Activated CD4-positive, alpha-beta T cell treated with anti-CD3 and anti-CD28 coated beads, Interleukin-2, amount 50 U/mL, for 48 hours (primary cell): ENCODE measurements around the gene CCL4.
"Not testable (repeated sequence)": the region's sequence is repeated elsewhere in the genome, so short reads cannot be mapped to it uniquely, and the experiment has no call there.

Experiments
- DNase-seq, 2 experiments: peaks; one replicate each; pipeline ENCODE4 v3.0.0-alpha.2; 2020

CCL4 gene

GRCh38 chr17:36088670-36089338 lies 14.8 kb upstream of the CCL4 start:
- DNase-seq: peak in 1 of 2 experiments; percentile 35

GRCh38 chr17:36089339-36089865 lies 14.2 kb upstream of the CCL4 start:
- no peak for DNase-seq

GRCh38 chr17:36089888-36090836 lies 13.5 kb upstream of the CCL4 start, which contains the start of gene CCL3:
CCL3 (minus strand) TSS chr17:36090143; CDS start chr17:36090058, 85 bp downstream.
- DNase-seq: peak; percentile 58 to 70

- DNase-seq: peak; percentile 47 to 62
Measured at GRCh38 chr17:36092230-36092629, 11.4 kb upstream of the CCL4 start.

GRCh38 chr17:36092715-36093114 lies 10.9 kb upstream of the CCL4 start:
- DNase-seq: not testable (repeated sequence)

GRCh38 chr17:36094232-36094631 lies 9.4 kb upstream of the CCL4 start:
- no peak for DNase-seq

- DNase-seq: no peak
Measured at GRCh38 chr17:36094746-36095145, 8.9 kb upstream of the CCL4 start.

- DNase-seq: no peak
Measured at GRCh38 chr17:36095992-36096391, 7.6 kb upstream of the CCL4 start.

- not testable (repeated sequence) for DNase-seq
Measured at GRCh38 chr17:36099004-36099403, 4.6 kb upstream of the CCL4 start.

GRCh38 chr17:36104246-36104645 lies 619 bp downstream of the CCL4 start:
- DNase-seq: not testable (repeated sequence)

- no peak for DNase-seq
Measured at GRCh38 chr17:36104701-36105181, 1.1 kb downstream of the CCL4 start.

- DNase-seq: no peak
Measured at GRCh38 chr17:36105781-36106492, 2.3 kb downstream of the CCL4 start.

- DNase-seq: no peak
Measured at GRCh38 chr17:36106493-36106835, 2.8 kb downstream of the CCL4 start.

- no peak for DNase-seq
Measured at GRCh38 chr17:36107660-36108059, 4.0 kb downstream of the CCL4 start.

GRCh38 chr17:36108265-36108664 lies 4.6 kb downstream of the CCL4 start:
- not testable (repeated sequence) for DNase-seq

- DNase-seq: no peak
Measured at GRCh38 chr17:36111068-36111490, 7.5 kb downstream of the CCL4 start.

- DNase-seq: no peak
Measured at GRCh38 chr17:36112572-36112971, 8.9 kb downstream of the CCL4 start.

GRCh38 chr17:36113131-36113530 lies 9.5 kb downstream of the CCL4 start:
- DNase-seq: not testable (repeated sequence)

- DNase-seq: not testable (repeated sequence)
Measured at GRCh38 chr17:36114971-36115648, 11.5 kb downstream of the CCL4 start.

- not testable (repeated sequence) for DNase-seq
Measured at GRCh38 chr17:36115649-36115977, 12.0 kb downstream of the CCL4 start.

- peak; percentile 68 to 81 for DNase-seq
Measured at GRCh38 chr17:36117505-36118382, 14.1 kb downstream of the CCL4 start.
